Ishikawa (cell line): ENCODE results near the gene HS3ST2.

Experiments used
- NFIC ChIP-seq: IDR thresholded peaks from 2 replicates; pipeline ENCODE4 v1.6.1; 2012
- TF ChIP-seq, protein P1 (sequence below): IDR thresholded peaks from 2 replicates; pipeline ENCODE4 v1.6.1; 2012

GRCh38 chr16:22782314-22782713, 31.6 kb upstream of the HS3ST2 start:
- TF ChIP-seq, protein P1, sequence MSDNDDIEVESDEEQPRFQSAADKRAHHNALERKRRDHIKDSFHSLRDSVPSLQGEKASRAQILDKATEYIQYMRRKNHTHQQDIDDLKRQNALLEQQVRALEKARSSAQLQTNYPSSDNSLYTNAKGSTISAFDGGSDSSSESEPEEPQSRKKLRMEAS = no peak
- TF ChIP-seq NFIC = no peak
